ENCODE measurements around the gene ADARB1. TPM values are rescaled to one million over a fixed set of nuclear protein-coding genes. Genes with fewer than 3 reads are reported as not detected.

The ADARB1 gene
- total RNA-seq, 1 experiment from 2014 or later: 31.9 TPM

DNA sequence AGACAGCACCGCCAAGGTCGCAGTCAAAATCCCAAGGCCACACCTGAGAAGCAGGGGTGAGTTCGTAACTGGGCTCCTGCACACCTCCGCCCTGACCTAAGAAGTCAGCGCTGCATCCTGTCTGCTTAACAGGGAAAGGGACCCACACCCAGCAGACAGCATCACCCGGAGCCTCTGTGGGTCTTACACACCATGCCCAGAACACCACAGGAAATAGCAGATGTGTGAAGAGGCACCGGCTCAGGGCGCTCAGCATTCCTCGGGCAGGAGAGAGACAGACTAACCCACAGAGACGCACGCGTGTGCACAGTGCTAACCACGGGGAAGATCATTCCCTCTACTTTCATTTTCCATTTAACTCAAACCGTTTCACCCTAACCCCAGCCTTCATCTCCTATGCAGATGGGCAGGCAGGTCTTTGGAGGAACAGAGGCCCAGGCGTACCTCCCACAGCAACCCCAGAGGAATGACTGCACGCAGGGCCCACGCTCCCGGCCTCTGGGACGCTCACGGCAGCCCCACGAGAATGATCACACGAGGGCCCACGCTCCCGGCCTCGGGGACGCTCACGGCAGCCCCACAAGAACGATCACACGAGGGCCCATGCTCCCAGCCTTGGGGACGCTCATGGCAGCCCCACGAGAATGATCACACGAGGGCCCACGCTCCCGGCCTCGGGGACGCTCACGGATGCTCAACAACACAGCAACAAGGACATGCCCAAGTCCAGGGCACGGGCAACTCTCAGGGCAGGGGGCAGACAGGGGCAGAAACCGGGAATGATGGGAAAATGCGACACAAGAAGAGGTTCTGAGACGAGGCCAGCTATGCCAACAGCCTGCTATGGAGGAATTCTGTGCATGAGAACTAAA, 192.4 kb downstream of the ADARB1 start:
- POLR2A ChIA-PET (ENCODE audit: low non-redundant PET): no interaction called here
- peaks cover 24% of the 10 kb centered on the region for H3K36me3 ChIP-seq (ENCODE audit: insufficient read depth, low read length, poor library complexity, severe bottlenecking)
- BruUV-seq (replicated peaks): no TSS peak

DNA sequence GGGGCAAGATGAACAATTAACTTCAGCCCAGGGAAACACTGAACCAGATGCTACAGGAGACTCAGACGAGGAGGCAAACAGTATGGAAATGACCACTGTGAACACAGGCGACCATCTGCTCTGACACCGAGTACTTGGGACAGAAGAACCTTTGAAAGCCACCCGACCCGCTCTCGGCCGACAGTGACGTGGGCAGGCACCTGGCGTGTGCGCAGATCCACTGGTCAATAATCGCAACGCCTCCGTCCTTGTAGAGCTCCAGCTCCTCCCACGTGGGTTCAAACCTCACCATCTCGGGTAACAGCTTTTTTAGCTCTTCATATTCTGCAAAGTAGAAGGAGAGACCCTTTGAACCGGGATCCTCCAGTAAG, 193.0 kb downstream of the ADARB1 start:
- H3K4me3 ChIP-seq (ENCODE audit: low read depth, low read length, poor library complexity, severe bottlenecking): no peak overlapping the region
- POLR2A ChIA-PET (ENCODE audit: low non-redundant PET): no interaction called here
- no peak for TF ChIP-seq EZH2 (IDR thresholded peaks at IDR 0.05; ENCODE audit: borderline replicate concordance, low read depth, low read length, poor library complexity, severe bottlenecking)
- TF ChIP-seq, protein P1, sequence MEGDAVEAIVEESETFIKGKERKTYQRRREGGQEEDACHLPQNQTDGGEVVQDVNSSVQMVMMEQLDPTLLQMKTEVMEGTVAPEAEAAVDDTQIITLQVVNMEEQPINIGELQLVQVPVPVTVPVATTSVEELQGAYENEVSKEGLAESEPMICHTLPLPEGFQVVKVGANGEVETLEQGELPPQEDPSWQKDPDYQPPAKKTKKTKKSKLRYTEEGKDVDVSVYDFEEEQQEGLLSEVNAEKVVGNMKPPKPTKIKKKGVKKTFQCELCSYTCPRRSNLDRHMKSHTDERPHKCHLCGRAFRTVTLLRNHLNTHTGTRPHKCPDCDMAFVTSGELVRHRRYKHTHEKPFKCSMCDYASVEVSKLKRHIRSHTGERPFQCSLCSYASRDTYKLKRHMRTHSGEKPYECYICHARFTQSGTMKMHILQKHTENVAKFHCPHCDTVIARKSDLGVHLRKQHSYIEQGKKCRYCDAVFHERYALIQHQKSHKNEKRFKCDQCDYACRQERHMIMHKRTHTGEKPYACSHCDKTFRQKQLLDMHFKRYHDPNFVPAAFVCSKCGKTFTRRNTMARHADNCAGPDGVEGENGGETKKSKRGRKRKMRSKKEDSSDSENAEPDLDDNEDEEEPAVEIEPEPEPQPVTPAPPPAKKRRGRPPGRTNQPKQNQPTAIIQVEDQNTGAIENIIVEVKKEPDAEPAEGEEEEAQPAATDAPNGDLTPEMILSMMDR (conservative IDR thresholded peaks at IDR 0.05; ENCODE audit: low read depth, low read length): no peak
- peaks cover 24% of the 10 kb centered on the region for H3K36me3 ChIP-seq (ENCODE audit: insufficient read depth, low read length, poor library complexity, severe bottlenecking)
- H3K4me1 ChIP-seq (ENCODE audit: insufficient read depth, low read length, poor library complexity, severe bottlenecking): no peaks in the 10 kb centered on the region
- BruUV-seq (replicated peaks): no TSS peak
- H3K27ac ChIP-seq (ENCODE audit: low read depth, low read length, poor library complexity, severe bottlenecking): no peak overlapping the region
- H3K9me3 ChIP-seq (ENCODE audit: low read depth, low read length, poor library complexity, severe bottlenecking): no peaks in the 10 kb centered on the region
- CTCF ChIA-PET: no interaction called here
- intact Hi-C loops (cut with micrococcal nuclease; ENCODE audit: unreplicated experiment): no loop called here
- DNase-seq (ENCODE audit: low spot score): no peak
- no peaks in the 10 kb centered on the region for H3K27me3 ChIP-seq (replicated peaks; ENCODE audit: insufficient read depth, low read depth, low read length, poor library complexity)

More for the DNA sequence above, 192.4 kb downstream of the ADARB1 start:
- Histone ChIP-seq H3K27me3 (replicated peaks; ENCODE audit: insufficient read depth, low read depth, low read length, poor library complexity) (no peaks in the 10 kb centered on the region), H3K9me3 (ENCODE audit: low read depth, low read length, poor library complexity, severe bottlenecking) (no peaks in the 10 kb centered on the region), H3K4me1 (ENCODE audit: insufficient read depth, low read length, poor library complexity, severe bottlenecking) (no peaks in the 10 kb centered on the region), H3K27ac (ENCODE audit: low read depth, low read length, poor library complexity, severe bottlenecking) (no peak overlapping the region), H3K4me3 (ENCODE audit: low read depth, low read length, poor library complexity, severe bottlenecking) (no peak overlapping the region)
- no peak for TF ChIP-seq EZH2 (IDR thresholded peaks at IDR 0.05; ENCODE audit: borderline replicate concordance, low read depth, low read length, poor library complexity, severe bottlenecking)
- TF ChIP-seq, protein P1 (conservative IDR thresholded peaks at IDR 0.05; ENCODE audit: low read depth, low read length): no peak
- intact Hi-C loops (cut with micrococcal nuclease; ENCODE audit: unreplicated experiment): no loop called here
- DNase-seq (ENCODE audit: low spot score): no peak
- CTCF ChIA-PET: no interaction called here

DNA sequence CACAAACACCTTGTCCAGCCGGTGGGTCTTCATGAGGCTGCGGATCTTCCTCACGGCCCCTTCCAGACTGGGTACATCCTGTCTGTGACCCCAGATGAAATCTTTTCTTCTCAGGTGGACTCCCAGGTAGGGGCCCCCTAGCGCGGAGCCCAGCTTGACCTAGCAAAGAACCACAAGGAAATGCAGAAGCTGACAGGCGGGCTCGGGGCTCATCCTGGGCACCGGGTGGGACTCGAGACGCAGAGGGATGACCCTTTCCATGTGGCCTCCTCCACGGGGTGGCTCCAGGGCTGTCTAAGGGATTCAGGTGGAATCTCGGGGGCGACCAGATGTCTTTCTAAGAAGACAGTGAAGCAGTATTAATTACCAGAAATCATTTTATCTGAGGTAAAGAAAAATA, 195.5 kb downstream of the ADARB1 start:
- DNase-seq (ENCODE audit: low spot score): no peak
- Histone ChIP-seq H3K4me3 (ENCODE audit: low read depth, low read length, poor library complexity, severe bottlenecking) (no peak overlapping the region), H3K27me3 (replicated peaks; ENCODE audit: insufficient read depth, low read depth, low read length, poor library complexity) (no peaks in the 10 kb centered on the region), H3K27ac (ENCODE audit: low read depth, low read length, poor library complexity, severe bottlenecking) (no peak overlapping the region), H3K36me3 (ENCODE audit: insufficient read depth, low read length, poor library complexity, severe bottlenecking) (peaks cover 23% of the 10 kb centered on the region), H3K9me3 (ENCODE audit: low read depth, low read length, poor library complexity, severe bottlenecking) (no peaks in the 10 kb centered on the region), H3K4me1 (ENCODE audit: insufficient read depth, low read length, poor library complexity, severe bottlenecking) (no peaks in the 10 kb centered on the region)
- ChIA-PET CTCF (no interaction called here), POLR2A (ENCODE audit: low non-redundant PET) (no interaction called here)
- TF ChIP-seq, protein P1 (conservative IDR thresholded peaks at IDR 0.05; ENCODE audit: low read depth, low read length): no peak
- no peak for TF ChIP-seq EZH2 (IDR thresholded peaks at IDR 0.05; ENCODE audit: borderline replicate concordance, low read depth, low read length, poor library complexity, severe bottlenecking)
- intact Hi-C loops (cut with micrococcal nuclease; ENCODE audit: unreplicated experiment): no loop called here
- BruUV-seq (replicated peaks): no TSS peak
